ENCODE results near the gene EYA3. TPM values are rescaled to one million over a fixed set of nuclear protein-coding genes. Genes with fewer than 3 reads are reported as not detected.

EYA3 gene
- total and polyA plus RNA-seq, 2 donors (not counting 3 experiments of a cell fraction or from before 2014, with no cell fraction given): 12.7 to 33.0 TPM

GRCh38 chr1:28056129-28056925 lies 32.1 kb downstream of the EYA3 start:
- Histone ChIP-seq H2AFZ (ENCODE audit: low read depth, low read length) (no peak overlapping the region), H3K9me1 (replicated peaks; ENCODE audit: control insufficient read depth, extremely low read depth, insufficient read depth, low read length) (no peaks in the 10 kb centered on the region), H3K36me3 (ENCODE audit: control insufficient read depth in 2 of 2, extremely low read depth in 1 of 2, insufficient read depth in 2 of 2, low read length in 2 of 2) (peaks cover 0 to 2% of the 10 kb centered on the region in 2 experiments), H3K27me3 (ENCODE audit: control insufficient read depth in 2 of 2, insufficient read depth in 2 of 2, low read length in 2 of 2) (no peaks in the 10 kb centered on the region), H3K4me2 (ENCODE audit: insufficient read depth, low read length) (no peak overlapping the region), H3K9ac (replicated peaks; ENCODE audit: extremely low read depth, insufficient read depth, low read length) (no peak overlapping the region), H3K27ac (ENCODE audit: insufficient read depth, low read depth, low read length) (no peak overlapping the region), H3K9me3 (replicated peaks; ENCODE audit: control insufficient read depth, insufficient read depth, low read length) (no peaks in the 10 kb centered on the region), H4K20me1 (replicated peaks; ENCODE audit: control insufficient read depth, extremely low read depth, insufficient read depth, low read length) (no peaks in the 10 kb centered on the region), H3K79me2 (ENCODE audit: control insufficient read depth, insufficient read depth, low read length) (peaks cover 28% of the 10 kb centered on the region), H3K4me1 (ENCODE audit: control insufficient read depth, extremely low read depth, insufficient read depth, low read length) (no peaks in the 10 kb centered on the region), H3K4me3 (replicated peaks in 1 of 3; ENCODE audit: insufficient read depth in 1 of 3, low read depth in 1 of 3, low read length in 3 of 3) (no peak overlapping the region)
- FAIRE-seq (no peak), DNase-seq (ENCODE audit: low read depth, low spot score) (no peak)
- POLR2A ChIA-PET: no interaction called here
- no TSS peak for BruUV-seq (replicated peaks)
- TF ChIP-seq POLR2A (IDR thresholded peaks at IDR 0.05; ENCODE audit: low read depth, low read length): no peak
- no peak for TF ChIP-seq POLR2AphosphoS5 (IDR thresholded peaks at IDR 0.05; ENCODE audit: insufficient read depth, low read depth, low read length)
- no peak for TF ChIP-seq GATA2 (IDR thresholded peaks at IDR 0.05; ENCODE audit: insufficient read depth, insufficient read length, low read depth, low read length)
- TF ChIP-seq JUN (IDR thresholded peaks at IDR 0.05; ENCODE audit: borderline replicate concordance, insufficient read depth, insufficient read length, low read depth): no peak
- CTCF ChIA-PET: interaction anchor here (1.5 kb wide), 1 partner anchor 152 kb away, joined by 3 read pairs; no protein-coding TSS in a partner anchor
- dilution Hi-C loops (cut with MboI; ENCODE audit: extremely low pct_ligation_motif_present, low sequenced_read_pairs): no loop called here
- intact Hi-C loops (cut with micrococcal nuclease): no loop called here

- Histone ChIP-seq H3K4me1 (ENCODE audit: control insufficient read depth, extremely low read depth, insufficient read depth, low read length) (peaks cover 12% of the 10 kb centered on the region), H3K9ac (replicated peaks; ENCODE audit: extremely low read depth, insufficient read depth, low read length) (no peak overlapping the region), H3K9me3 (replicated peaks; ENCODE audit: control insufficient read depth, insufficient read depth, low read length) (no peaks in the 10 kb centered on the region), H3K4me3 (replicated peaks in 1 of 3; ENCODE audit: insufficient read depth in 1 of 3, low read depth in 1 of 3, low read length in 3 of 3) (no peak overlapping the region), H2AFZ (ENCODE audit: low read depth, low read length) (no peak overlapping the region), H3K4me2 (ENCODE audit: insufficient read depth, low read length) (no peak overlapping the region), H3K27ac (ENCODE audit: insufficient read depth, low read depth, low read length) (no peak overlapping the region), H3K27me3 (ENCODE audit: control insufficient read depth in 2 of 2, insufficient read depth in 2 of 2, low read length in 2 of 2) (no peaks in the 10 kb centered on the region), H3K79me2 (ENCODE audit: control insufficient read depth, insufficient read depth, low read length) (peaks cover 2% of the 10 kb centered on the region), H3K36me3 (ENCODE audit: control insufficient read depth in 2 of 2, extremely low read depth in 1 of 2, insufficient read depth in 2 of 2, low read length in 2 of 2) (peaks cover 0 to 2% of the 10 kb centered on the region in 2 experiments), H4K20me1 (replicated peaks; ENCODE audit: control insufficient read depth, extremely low read depth, insufficient read depth, low read length) (no peaks in the 10 kb centered on the region), H3K9me1 (replicated peaks; ENCODE audit: control insufficient read depth, extremely low read depth, insufficient read depth, low read length) (no peaks in the 10 kb centered on the region)
- TF ChIP-seq MYC (IDR thresholded peaks at IDR 0.05; ENCODE audit: low read depth, low read length) (no peak), POLR2AphosphoS5 (IDR thresholded peaks at IDR 0.05; ENCODE audit: insufficient read depth, low read depth, low read length) (no peak), FOS (IDR thresholded peaks at IDR 0.05; ENCODE audit: borderline replicate concordance, insufficient read depth, low read length) (no peak)
- ChIA-PET POLR2A (no interaction called here), CTCF (interaction anchor here (1.7 kb wide), 1 partner anchor 13 kb away, joined by 5 read pairs; no protein-coding TSS in a partner anchor)
- FAIRE-seq (no peak), DNase-seq (ENCODE audit: low read depth, low spot score) (no peak)
- BruUV-seq (replicated peaks): no TSS peak
- dilution Hi-C loops (cut with MboI; ENCODE audit: extremely low pct_ligation_motif_present, low sequenced_read_pairs): no loop called here
- intact Hi-C loops (cut with micrococcal nuclease): no loop called here
These were observed 37.6 kb downstream of the EYA3 start for GRCh38 chr1:28050776-28051175.

All from endothelial cell of umbilical vein (primary cell).